Activated CD8-positive, alpha-beta memory T cell treated with anti-CD3 and anti-CD28 coated beads, Interleukin-2, amount 50 U/mL, for 24 hours (primary cell): ENCODE results near the gene NTNG2.
A peak's percentile ranks its signal among the peaks of the same experiment; 100 is the strongest.

Source experiments
- DNase-seq: peaks from one replicate; pipeline ENCODE4 v3.0.0-alpha.2; 2020; ENCODE audit errors: extremely low read depth

Gene NTNG2

DNA sequence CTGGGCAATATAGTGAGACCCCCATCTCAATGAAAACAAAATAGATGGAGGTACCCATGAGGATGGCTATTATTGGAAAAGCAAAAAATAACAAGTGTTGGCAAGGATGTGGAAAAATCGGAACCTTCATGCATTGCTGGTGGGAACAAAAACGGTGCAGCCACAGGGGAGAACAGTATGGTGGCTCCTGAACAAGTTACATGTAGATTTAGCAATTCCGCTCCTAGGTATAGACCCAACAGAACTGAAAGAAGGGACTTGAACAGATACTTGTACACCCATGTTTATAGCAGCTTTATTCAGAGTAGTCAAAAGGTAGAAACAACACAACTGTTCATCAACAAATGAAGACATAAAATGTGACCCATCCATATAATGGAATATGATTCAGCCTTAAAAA, 43.0 kb downstream of the NTNG2 start:
- no peak for DNase-seq

DNA sequence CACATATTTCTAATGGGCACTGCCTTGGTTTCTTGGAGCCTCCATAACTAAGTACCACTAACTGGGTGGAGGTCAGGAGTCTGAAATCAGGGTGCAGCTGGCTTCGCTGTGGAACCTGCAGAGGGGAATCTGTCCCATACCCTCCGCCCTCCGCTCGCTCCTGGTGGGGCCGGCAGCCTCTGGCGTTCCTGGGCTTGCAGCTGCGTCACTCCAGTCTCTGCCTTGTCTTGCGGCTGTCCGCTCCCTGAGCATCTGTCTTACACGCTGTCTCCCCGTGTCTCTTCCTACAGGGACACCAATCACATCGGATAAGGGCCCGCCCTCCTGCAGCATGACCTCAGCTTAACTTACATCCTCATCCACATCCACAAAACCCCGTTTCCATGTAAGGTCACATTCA, 45.4 kb downstream of the NTNG2 start:
- no peak for DNase-seq

DNA sequence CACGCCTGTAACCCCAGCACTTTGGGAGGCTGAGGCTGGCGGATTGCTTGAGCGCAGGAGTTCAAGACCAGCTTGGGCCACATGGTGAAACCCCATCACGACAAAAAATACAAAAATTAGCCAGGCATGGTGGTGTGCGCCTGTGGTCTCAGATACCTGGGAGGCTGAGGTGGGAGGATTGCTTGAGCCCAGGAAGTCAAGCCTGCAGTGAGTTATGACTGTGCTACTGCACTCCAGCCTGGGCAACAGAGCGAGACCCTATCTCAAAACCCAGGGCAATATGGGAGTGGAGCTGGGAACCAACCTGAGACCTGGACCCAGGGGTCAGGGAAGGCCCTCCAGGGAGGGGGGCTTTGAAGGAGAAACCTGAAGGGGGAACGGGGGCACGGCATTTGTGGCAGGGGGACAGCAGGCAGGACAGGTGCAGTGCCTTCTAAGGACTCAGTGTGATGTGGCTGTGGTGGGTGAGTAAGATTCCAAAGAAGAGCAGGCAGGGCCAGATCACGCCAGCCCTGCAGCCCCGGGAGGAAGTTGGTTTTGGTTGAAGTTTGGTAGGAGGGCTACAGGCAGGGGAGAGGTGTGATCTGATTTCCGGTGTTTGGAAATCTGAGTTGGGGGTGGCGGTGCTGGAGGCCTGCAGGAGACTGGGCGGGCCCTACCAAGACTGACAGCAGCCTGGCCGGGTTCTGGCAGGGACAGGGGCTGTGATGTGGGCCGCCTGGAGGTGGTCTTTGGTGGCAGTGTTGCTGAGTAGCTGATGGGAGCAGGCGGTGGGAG, 46.2 kb downstream of the NTNG2 start:
- no peak for DNase-seq

DNA sequence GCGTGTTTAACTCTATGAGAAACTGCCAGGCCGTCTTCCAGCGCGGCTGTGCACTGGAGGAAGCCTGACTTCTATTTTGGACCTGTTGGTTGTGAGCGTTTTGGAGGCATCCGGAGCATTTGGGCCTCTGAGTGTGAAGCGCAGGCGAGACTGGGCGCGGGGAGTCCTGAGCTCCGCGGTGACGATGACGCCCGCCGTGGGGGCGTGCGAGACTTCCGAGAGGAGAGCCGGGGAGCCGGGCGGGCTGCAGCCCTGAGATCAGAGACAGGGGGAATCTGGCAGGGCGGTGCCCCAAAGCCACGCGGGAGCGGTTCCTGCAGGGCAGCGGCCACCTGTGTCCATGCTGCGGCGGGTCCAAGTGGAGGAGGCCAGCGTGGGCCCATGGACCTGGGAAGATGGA, 47.4 kb downstream of the NTNG2 start:
- no peak for DNase-seq

DNA sequence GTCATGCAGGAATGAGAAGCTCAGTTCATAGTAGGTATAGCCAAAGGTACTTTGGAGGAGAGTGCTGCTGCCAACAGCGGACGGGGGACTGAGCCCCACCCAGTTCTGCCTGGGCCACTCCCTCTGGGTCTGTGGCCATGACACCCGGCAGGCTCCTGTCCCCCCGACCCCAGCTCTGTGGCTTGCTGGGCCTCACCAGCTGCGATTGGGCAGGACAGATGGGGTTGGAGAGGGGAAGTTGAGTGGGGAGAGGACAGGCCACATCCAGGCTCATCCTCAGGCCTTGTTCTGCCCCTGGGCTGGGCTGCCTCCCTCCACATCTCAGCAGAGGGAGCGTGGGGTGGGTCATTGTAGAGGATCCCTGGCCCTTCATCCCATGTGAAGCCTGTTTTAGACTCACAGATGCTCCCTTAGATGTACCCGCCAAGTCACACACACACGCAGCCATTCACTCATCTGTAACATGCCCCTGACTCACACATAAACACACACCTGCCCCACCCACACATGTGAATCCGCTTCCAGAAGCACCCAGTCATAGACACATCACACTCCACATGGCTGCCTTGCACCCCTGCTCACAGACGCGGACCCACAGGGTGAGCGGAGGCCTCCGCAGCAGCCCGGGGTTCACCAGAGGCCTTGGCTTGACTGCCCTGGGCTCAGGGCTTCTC, 48.8 kb downstream of the NTNG2 start:
- DNase-seq, result no peak

DNA sequence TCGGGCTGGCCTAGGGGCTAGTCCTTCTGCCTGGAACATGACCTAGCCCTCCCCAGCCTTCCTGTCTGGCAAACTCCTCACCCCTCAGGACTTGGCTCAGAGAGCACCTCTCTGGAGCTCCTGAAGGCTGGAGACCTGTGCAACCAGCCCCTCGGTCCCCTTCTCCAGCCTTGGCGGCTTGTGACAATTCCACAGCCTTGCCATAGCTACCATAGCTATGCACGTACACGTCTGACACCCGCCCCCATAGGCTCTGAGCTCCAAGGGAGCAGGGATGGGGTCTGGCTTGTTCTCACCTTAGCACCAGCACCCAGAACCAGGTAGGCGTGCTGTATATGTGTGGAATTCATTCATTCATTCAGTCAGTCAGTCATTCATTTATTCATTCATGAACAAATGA, 49.7 kb downstream of the NTNG2 start:
- DNase-seq, result no peak

DNA sequence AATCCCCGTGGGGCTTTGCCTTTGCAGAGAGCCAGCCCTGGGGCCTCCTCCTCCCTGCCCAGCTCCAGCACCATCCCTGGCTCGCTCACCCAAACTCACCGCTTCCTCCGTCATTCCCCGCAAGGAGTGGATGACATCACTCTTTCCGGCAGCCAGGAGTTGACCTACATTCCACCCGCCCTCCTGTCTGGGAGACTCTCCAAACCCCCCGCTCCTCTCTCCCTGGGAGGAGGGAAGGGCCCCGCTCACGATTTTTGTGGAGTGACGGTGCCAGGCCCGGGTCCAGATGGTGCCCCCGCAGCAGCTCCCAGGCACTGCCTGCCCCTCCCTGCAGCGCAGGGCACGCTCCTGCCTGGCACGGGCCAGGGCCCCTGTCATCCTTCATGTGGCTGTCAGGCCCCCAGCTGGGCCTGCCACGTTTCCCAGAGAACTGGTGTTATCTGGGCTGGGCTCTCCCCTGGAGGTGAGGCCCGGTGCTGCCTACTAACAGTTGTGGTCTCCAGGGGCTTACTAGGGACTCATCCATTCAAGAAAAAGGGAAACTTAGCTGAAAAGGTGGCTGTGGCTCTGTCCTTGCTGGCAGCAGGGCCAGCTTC, 52.3 kb downstream of the NTNG2 start:
- no peak for DNase-seq

DNA sequence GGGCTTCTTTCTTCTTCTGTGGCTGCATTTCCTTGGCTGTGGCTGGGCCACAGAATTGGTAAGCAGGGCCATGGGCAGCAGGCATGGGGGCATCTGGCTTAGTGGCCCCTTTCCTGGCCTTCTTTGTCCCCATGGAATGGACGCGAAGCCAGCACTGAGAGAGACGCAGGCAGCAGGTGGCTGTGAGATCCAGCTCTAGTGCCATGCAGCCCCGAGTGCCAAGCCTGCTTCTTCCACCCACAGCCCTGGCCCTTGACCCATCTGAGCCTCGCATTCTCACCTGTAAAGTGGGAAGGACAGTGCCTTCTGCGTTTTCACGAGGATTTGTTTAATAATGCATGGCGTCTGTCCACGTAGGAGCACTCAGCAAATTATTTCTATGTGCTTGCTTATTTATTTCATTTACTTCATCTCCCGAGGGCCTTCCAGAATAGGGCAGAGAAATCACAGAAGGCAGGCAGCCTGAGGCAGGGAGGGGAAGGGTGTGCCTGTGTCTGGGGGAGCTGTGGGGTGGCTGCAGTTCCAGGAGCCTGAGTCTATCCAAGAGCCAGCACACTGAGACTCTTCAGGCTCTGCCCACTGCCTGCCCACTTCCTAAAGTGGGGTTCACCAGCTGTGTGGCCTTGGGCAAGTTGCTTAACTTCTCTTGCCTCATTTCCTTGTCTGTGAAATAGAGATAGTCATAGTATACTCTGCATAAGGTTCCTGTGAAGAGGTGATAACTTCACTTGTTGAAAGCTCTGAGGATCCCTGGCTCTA, 55.2 kb downstream of the NTNG2 start:
- DNase-seq, result no peak

DNA sequence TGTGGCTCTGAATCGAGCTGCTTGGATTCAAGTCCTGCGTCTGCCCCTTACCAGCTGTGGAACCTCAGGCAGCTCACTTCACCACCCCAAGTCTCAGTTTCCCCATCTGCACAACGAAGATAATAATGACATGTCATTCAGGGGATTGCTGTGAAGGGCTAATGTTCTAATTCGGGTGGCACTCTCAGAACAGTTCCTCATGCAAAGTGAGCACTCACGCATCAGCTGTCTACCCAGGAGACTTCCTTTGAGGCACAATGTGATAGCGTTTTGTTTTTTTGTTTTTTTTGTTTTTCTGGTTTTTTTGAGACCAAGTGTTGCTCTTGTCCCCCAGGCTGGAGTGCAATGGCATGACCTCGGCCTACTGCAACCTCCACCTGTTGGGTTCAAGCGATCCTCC, 56.4 kb downstream of the NTNG2 start:
- no peak for DNase-seq

DNA sequence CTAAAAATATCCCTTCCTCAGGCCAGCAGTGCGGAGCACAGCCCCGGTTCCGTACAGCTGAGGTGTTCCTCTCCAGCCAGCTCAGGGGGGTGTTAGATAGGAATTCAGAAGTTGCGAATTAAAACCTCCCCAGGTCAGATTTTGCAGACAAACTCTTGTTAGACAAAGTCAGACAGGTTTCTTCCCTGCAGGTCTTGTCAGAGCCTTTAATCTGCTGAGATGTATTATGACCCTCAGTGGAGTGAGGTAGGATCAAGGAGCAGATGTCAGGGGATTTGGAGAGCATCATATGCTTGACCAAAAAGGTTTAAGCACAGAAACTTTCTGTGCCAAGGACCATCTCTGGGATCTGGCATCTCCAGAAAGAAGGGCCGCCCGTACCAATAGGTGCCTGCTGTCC, 60.1 kb downstream of the NTNG2 start:
- DNase-seq, result no peak

DNA sequence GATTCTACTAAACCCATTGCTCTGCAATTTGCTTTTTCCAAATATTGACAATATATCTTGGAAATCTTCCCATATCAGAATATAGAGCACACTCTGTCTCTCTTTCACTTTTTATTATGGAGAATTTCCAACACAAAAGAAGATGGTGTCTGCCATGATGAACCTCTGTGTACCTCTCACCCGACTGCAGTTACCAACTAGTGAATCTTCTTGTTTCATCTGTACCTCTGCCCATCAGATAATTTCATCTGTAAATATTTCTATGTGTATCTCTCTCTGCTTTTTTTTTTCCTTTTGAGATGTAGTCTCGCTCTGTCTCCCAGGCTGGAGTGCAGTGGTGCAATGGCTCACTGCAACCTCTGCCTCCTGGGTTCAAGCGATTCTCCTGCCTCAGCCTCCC, 62.8 kb downstream of the NTNG2 start:
- DNase-seq, result no peak

DNA sequence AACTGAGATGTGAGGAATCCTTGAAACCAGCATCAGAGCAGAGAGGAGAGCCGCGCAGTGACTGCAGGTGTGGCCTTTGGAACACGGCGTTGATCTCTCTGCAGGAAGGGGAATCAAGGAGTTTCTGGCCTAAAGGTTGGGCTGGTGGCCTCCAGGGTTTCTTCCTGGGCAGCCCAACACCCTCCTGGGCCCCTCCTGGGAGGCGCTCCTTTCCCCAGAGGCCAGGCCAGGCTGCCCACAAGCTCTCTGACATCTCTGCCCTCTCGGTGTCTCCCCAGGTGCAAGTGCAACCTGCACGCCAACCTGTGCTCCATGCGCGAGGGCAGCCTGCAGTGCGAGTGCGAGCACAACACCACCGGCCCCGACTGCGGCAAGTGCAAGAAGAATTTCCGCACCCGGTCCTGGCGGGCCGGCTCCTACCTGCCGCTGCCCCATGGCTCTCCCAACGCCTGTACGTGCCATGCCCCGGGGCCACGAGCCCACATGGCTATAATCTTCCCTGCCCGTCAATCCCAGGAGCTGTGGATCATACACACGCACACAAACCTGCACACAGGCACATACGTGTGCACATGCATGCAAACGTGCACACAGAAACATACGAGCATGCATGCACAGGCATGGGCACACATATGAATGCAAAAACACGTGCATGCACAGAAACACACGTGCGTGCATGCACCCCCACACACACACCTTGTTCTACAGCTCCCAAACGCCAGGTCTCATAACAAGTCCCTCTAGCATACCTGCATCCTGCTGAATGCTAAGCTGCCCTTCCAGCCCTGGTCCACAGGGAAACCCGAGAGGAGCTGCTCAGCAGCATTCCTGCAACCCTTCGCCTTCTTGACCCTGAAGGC, 64.9 kb downstream of the NTNG2 start:
- no peak for DNase-seq

DNA sequence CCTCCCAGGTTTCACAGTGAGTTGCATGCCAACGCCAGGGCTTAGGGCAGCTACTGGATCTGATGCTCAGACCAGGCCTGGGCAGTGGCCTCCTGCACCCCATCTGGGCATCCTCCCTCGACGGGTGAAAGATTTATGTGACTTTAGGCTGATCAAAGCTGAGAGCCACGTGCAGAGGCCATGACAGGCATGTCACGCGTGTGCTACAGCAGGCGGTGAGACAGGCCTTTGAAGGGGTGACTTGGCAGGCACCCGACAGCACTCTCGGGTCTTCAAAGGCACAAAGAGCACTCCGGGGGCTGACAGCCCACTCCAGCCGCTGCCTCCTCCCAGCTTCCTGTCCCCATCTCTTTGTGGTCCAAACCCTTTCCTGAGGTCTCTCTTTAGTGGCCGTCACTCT, 66.2 kb downstream of the NTNG2 start:
- no peak for DNase-seq

DNA sequence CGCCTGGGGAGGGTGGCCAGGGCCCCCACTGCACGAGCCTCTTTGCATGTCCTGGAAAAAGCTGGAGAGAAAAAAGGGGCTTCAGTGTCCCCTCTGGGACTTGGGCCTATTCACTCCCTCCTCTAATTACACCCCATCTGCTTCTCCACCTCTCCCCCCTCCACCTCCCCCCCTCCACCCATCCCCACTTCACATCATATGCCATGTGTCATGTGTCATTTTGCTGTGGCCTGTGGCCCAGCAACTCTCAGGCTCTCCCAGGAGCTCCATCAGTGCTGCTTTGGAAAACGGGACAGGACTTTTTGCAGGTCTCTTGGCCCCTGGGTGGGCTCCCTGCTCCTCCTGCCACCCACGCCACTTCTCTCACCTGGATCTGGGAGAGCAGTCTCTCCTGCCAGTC, 68.7 kb downstream of the NTNG2 start:
- no peak for DNase-seq

DNA sequence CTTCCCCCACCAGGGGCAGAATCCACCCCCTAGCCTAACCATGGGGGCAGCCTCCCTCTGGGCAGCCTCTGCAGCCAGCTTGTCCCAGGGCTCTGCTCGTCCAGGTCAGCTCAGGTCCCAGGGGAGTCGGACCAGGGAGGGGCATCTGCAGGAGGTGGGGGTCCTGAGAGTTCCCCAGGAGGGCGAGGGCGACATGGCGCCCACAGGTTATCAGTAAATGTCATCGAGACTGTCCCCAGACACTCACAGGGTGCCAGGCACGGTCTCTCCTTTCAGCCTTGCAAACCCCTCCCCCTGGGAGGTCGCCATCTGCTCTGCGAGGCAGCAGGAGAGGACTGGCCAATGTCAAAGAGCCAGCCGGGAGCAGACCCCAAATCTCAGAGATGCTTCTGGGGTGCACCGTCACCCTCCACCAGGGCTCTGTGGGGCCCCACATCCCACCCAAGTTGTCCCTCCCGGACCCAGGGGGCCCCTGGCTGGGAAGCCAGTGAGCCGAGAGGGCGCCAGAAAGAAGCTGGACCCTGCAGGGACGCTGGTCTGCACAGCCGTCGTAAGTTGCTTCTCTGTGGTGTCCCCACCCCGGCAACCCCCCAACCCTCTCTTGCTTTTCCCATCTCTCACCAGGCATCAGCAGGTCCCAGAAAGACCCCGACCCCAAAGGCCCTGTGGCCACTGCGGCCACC, 69.3 kb downstream of the NTNG2 start:
- DNase-seq, result no peak

DNA sequence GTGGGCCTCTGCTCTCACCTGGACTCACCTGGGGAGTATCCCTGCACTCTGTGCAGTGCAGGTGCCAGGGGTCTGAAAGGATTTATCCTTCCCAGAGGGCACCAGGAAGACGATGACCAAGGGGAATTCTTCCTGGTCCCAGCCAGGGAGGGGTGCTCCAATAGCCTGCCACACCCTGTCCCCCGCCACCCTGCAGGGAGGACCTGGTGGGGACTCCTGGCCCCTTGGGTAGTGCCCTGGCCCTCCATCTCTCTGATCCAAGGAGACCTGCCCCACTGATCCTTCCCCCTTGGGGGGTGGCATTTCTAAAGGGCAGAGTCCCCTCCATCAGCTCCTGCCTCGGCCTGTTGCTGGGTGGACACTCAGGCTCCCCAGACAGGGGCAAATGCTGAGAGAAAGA, 70.7 kb downstream of the NTNG2 start:
- no peak for DNase-seq

DNA sequence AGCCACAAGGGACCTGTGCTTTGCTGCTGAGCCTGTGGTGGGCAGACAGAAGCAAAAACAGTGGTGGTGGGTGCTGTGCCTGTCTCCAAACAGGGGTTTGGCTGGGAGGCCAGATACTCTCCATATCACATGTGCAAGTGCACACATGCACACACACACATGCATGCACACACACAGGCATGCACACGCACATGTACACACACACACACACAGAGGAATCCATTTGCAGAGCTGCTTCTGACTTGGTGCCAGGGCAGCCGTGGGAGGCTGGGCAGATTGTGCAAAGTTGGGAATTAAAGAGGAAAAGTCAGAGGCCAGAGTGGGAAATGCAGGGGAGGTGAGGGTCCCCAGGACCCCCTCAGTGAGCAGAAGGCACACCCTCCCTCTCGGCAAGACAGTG, 71.3 kb downstream of the NTNG2 start:
- DNase-seq, result no peak

DNA sequence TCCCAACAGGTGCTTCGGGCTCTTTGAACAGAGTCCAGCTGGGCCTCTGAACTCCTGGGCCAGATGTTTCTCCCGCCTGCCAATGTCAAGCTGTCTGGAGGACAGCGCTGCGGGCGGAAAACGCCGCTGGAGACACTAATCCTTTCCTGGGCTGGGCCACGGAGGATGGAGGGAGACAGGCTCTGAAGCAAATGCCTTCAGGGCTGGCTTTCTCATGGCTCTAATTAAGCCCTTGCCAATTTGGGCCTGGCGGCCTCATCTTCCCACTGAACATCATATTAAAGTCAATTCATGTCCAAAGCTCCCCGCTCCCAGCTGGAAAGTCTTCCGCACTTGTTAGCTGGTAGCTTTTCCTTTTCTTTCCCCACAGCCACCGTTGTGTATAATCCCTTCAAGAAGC, 72.7 kb downstream of the NTNG2 start:
- DNase-seq, result no peak

DNA sequence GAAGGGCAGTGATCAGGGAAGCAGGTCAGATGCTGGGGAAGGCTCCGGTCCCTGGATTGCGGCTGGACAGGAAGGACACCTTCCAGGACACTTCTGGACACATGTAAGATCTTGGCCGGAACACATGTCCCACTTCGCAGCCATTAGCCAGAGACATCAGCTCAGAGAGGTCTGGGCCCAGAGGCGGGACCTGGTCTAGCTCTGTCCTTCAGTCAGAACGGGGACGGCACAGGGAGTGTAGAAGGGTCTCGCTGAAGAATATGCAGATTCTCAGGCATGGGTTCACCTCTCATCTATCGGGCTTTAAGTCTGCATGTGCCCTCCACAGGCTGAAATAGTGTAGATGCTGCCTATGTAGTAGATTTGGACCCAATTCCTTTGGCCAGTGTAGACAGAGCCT, 73.3 kb downstream of the NTNG2 start:
- no peak for DNase-seq

DNA sequence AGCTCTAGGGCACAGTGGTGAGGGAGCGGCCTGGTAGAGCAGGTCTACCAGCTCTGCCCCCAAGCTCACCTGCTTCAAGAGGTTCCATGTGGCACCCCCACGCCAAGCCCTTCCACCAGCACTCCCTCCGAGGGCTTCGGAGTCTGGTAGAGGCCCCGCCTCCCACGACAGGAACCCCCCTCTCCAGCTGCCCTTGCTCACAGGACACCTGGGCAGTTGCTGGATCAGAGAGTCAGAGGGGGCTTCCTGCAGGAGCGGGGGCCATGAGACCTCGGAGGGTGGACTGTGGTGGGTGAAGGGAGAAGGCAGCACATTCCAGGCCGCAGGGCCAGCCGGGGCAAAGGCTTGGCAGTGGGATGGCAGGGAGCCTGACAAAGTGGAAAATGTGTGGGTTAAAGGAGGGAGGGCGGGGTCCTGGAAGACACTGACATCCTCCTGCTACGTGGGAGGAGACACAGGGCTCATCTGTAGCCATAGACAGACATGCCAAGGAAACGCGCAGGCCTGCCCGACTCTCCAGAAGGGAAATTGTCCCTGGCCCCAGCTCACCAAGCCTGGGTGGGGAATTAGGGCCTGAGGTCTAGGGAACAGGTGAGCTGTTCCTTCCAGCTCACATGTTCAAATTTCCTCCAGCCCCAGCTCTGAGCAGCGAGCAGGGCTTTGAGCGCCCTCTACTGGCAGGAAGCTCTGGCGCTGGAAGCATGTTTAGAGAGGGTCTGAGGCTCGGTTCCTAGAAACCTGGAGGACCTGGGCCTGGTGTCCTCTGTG, 74.2 kb downstream of the NTNG2 start:
- peak; percentile 54 for DNase-seq
